Measurements from ENCODE around the gene TMEM258.

The TMEM258 gene

GRCh38 chr11:61775606-61776554 is 16.5 kb downstream of the TMEM258 start:
- DNase-seq (ENCODE audit: extremely low spot score): no peak
- ChIA-PET CTCF (interaction anchor here (1.0 to 3.1 kb wide), 11 partner anchors 9 to 141 kb away, joined by 3 to 21 read pairs (median 6); partner anchors contain the start of gene TMEM258), POLR2A (no interaction called here)
- TF ChIP-seq, protein P1, sequence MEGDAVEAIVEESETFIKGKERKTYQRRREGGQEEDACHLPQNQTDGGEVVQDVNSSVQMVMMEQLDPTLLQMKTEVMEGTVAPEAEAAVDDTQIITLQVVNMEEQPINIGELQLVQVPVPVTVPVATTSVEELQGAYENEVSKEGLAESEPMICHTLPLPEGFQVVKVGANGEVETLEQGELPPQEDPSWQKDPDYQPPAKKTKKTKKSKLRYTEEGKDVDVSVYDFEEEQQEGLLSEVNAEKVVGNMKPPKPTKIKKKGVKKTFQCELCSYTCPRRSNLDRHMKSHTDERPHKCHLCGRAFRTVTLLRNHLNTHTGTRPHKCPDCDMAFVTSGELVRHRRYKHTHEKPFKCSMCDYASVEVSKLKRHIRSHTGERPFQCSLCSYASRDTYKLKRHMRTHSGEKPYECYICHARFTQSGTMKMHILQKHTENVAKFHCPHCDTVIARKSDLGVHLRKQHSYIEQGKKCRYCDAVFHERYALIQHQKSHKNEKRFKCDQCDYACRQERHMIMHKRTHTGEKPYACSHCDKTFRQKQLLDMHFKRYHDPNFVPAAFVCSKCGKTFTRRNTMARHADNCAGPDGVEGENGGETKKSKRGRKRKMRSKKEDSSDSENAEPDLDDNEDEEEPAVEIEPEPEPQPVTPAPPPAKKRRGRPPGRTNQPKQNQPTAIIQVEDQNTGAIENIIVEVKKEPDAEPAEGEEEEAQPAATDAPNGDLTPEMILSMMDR (IDR thresholded peaks at IDR 0.05; ENCODE audit: control extremely low read depth, extremely low read depth, low read depth, missing control alignments): no peak

- POLR2A ChIA-PET: no interaction called here
- CTCF ChIA-PET: interaction anchor here (1.0 to 3.1 kb wide), 10 partner anchors 8 to 140 kb away, joined by 3 to 21 read pairs (median 7); partner anchors contain the start of gene TMEM258
- TF ChIP-seq, protein P1 (IDR thresholded peaks at IDR 0.05; ENCODE audit: control extremely low read depth, extremely low read depth, low read depth, missing control alignments): no peak
- no peak for DNase-seq (ENCODE audit: extremely low spot score)
These were observed 17.3 kb downstream of the TMEM258 start for GRCh38 chr11:61775106-61775505.

GRCh38 chr11:61774411-61774810 is 18.0 kb downstream of the TMEM258 start:
- CTCF ChIA-PET: interaction anchor here (1.8 to 2.9 kb wide), 3 partner anchors 14 to 27 kb away, joined by 4 to 21 read pairs (median 20); partner anchors contain the start of gene TMEM258
- POLR2A ChIA-PET: no interaction called here
- TF ChIP-seq, protein P1 (IDR thresholded peaks at IDR 0.05; ENCODE audit: control extremely low read depth, extremely low read depth, low read depth, missing control alignments): no peak

GRCh38 chr11:61773809-61774208 is 18.6 kb downstream of the TMEM258 start:
- no peak for DNase-seq (ENCODE audit: extremely low spot score)
- TF ChIP-seq, protein P1 (IDR thresholded peaks at IDR 0.05; ENCODE audit: control extremely low read depth, extremely low read depth, low read depth, missing control alignments): no peak
- CTCF ChIA-PET: interaction anchor here (1.8 kb wide), 1 partner anchor 18 kb away, joined by 4 read pairs; the partner anchor contains the start of gene TMEM258
- POLR2A ChIA-PET: no interaction called here

More at GRCh38 chr11:61774411-61774810, 18.0 kb downstream of the TMEM258 start:
- DNase-seq (ENCODE audit: extremely low spot score): no peak

DNA sequence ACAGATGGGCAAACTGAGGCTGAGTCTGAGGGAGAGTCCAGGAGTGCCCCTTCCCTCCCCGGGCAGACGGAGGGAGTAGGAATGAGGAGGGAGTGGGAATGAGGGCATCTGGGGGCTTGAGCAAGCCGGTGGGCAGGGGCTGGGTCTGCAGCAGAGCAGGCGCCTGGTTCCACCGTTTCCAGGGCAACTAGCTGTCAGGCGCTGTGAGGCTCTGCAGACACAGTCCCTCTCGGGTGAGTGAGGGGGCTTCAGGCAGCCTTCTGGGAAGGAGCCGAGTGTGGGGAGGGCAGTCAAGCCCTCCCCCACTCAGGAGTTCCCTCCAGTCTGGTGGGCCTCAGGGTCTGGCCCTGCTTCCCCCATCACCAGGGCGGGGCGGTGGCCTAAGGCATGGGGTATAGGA is 19.0 kb downstream of the TMEM258 start:
- POLR2A ChIA-PET: no interaction called here
- no peak for DNase-seq (ENCODE audit: extremely low spot score)
- CTCF ChIA-PET: no interaction called here
- TF ChIP-seq, protein P1 (IDR thresholded peaks at IDR 0.05; ENCODE audit: control extremely low read depth, extremely low read depth, low read depth, missing control alignments): no peak

DNA sequence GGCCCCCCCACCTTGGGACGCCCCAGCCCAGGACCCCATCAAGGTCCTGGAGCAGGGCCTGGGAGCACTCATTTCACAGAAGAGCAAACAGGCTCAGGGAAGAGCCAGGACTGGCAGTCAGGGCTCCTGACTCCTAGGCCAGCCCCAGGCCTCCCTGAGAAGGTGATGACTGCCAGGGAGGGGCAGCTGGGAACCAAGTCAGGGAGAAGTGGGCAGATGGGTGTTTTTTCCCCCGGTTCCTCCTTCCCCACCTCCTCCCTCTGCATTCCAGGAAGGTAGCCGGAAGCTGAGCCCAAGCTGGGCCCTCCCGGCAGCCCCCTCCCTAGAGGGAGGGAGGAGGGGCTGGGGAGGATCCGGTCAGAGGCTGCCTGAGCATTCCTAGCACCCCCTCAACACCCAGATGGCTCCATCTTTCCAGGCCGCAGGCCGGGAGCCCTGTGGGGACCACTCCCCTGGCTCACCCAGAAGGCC is 20.4 kb downstream of the TMEM258 start:
- TF ChIP-seq, protein P1 (IDR thresholded peaks at IDR 0.05; ENCODE audit: control extremely low read depth, extremely low read depth, low read depth, missing control alignments): no peak
- ChIA-PET POLR2A (interaction anchor here (0.5 kb wide), 1 partner anchor 246 kb away, joined by 3 read pairs; no protein-coding TSS in a partner anchor), CTCF (interaction anchor here (1.3 to 1.5 kb wide), 2 partner anchors 17 to 24 kb away, joined by 4 to 7 read pairs; no protein-coding TSS in a partner anchor)
- DNase-seq (ENCODE audit: extremely low spot score): no peak
